GM18858 (cell line): Measurements from ENCODE around the gene C1QTNF1.
"Not testable (repeated sequence)": the region's sequence is repeated elsewhere in the genome, so short reads cannot be mapped to it uniquely, and the experiment has no call there.

Experiments used
- ATAC-seq: cut with Tn5 transposase; IDR thresholded peaks from one replicate; pipeline ENCODE4 v1.9.1; 2021; ENCODE audit not compliant: unreplicated experiment

C1QTNF1 gene

DNA sequence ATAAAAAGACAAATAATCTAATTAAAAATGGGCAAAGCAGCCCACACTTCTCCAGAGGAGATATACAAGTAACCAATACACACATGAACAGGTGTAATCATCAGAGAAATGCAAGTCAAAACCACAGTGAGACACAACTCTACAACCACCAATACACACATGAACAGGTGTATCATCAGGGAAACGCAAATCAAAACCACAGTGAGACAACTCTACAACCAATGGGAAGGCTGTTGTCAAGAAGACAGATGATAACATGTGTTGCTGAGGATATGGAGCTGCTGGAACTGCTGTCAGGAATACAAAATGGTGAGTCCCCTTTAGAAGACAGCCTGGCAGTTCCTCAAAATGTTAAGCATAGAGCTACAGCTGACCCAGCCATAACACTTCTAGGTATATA lies 28.2 kb downstream of the C1QTNF1 start:
- no peak for ATAC-seq

DNA sequence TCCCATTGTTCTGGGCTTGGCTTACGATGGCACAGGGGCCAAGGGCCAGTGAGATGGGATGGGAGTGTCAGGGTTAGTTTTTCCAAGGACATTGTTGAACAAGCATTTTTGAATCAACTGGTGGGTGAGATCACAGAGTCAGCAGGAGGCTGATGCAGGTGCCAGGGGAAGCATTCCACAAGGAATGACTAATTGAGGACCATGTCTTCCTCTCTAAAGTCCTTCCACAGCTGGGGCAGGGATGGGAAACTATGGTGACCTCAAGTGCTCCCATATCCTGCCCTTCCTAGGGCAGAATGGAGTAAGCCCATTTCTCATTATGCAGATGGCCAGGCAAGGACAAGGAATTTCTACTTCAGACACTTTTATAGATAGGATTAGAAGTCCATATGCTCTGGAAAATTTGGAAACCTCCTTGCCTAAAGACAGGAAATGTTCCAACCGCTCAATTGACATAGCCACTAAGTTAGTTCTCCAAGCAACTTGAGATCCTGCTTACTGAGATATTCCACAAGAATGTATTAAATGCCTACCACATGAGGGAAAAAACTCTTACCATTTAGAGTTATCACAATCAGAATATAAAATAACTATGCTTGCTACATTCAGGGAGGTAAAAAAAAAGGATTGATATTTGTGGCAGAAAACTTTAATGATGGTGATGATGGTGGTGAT lies 29.4 kb downstream of the C1QTNF1 start:
- no peak for ATAC-seq

DNA sequence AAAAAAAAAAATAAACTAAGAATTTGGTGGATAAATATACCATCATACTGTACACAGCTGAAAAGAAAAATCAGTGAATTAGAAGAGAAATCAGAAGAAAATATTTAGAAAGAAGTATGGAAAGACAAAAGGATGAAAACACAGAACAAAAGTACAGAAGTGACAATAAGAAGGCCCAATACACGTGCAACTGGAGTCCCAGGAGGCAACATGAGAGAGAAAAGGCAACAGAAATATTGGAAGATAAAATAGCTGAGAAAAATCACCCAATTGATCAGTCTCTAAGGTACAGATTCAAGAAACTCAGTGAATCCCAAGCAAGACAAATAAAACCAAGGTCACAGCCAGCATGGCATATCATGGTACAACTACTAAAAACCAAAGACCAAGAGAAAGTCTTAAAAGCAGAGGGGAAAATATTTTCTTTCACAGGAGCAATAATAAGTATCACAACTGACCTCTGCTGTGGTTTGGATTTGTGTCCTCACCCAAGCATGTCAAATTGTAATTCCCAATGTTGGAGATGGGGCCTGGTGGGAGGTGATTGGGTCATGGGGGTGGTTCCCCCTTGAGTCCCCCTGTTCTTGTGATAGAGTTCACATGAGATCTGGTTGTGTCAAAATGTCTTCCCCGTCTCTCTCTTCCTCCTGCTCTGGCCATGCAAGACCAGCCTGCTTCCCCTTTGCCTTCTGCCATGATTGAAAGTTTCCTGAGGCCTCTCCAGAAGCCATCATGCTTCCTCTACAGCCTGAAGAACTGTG lies 30.4 kb downstream of the C1QTNF1 start:
- no peak for ATAC-seq

DNA sequence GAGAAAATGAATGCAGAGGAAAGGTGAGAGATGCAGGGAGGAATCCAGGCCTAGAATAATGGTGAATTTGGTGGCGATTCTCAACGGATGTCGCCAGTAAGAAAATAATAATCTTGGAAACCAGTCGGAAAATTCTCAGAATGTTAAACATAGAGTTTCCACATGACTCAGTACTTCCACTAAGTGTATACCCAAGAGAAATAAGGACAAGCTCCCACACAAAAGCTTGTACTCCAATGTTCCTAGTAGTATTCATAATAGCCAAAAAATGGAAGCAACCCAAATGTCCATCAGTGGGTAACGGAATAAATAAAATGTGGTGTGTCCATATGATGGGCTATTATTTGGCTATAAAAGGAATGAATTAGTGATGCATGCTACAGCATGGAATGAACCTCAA lies 31.2 kb downstream of the C1QTNF1 start:
- ATAC-seq, result no peak

DNA sequence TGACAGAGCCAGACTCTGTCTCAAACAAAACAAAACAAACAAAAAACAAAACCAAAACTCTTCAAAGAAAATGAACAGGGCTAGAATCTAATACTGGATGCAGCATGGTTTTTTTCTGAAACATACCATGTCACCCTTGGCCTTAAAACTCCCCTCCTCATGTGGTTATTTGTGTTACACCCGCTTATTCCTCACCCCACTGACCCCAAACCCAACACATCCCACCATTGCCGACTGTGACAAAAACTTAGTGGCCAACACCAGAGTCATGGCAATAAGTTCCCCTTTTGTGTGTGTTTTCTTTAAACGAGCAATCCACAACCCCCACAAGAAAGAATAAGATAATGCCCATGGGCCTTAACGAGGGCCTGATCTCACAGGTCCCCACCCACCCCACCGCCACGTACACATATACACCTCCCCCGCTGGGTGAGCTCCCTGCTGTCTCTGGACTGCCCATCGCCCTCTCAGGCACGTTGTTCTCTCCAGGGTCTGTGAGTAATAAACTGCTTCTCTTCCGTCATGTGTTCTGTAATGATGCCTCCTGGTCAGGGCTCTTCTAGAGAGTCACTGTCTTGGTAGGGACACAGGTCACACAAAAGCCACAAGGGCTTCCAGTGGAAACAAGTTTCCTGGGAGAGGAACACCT lies 33.9 kb downstream of the C1QTNF1 start:
- ATAC-seq, result no peak

DNA sequence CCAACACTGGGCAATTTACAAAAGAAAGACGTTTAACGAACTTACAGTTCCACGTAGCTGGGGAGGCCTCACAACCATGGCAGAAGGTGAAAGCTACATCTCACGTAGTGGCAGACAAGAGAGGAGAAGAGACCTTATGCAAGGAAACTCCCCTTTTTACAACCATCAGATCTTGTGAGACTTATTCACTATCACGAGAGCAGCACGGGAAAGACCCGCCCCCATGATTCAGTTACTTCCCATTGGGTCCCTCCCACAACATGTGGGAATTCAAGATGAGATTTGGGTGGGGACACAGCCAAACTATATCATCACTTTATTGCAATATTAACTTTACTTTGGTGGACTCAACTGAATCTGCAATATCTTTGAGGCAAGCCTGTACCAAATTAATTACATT lies 38.7 kb downstream of the C1QTNF1 start:
- no peak for ATAC-seq

DNA sequence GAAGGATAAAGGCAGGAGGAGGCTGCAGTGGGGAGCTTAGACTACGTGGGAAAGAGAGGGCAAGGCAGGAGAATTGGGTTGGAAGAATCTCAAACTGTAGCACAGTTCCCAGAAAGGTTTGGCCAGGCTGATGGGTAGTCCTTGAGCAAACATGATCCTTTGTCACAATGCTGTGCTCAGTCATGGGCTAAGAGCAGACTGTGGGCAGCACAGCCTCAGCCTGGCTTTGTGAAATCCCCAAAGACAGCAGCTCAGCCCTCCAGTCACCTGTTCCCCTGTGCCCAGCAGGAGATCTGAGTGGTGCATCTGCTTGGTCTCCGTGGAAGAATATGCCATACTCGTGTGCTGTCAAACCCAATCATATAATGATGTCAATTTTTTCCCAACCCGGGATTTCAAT lies 40.1 kb downstream of the C1QTNF1 start:
- ATAC-seq, result no peak

DNA sequence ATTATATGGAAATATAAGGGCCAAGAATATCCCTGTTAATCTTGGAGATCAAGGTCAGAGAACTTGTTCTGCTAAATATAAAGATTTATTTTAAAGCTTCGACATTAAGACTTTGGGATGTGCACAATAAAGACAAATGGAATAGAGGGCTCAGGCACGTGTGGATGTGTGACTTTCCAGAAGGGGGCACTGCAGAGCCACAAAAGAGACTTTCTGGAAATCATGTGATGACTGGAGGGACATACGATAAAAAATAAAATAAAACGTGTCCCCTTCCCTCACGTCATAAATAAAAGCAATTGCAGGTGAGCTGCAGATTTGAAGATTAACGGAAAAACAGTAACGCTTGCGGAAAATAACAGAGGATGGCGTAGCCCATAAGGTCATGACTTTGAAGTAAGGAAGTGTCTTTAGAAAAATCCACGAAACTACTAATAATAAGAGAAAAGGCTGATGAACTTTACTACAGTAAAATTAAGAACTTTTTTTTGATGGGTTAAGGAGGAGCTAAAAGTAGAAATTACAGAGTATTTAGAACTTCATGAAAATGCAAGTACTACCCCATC lies 41.2 kb downstream of the C1QTNF1 start:
- ATAC-seq, result no peak

DNA sequence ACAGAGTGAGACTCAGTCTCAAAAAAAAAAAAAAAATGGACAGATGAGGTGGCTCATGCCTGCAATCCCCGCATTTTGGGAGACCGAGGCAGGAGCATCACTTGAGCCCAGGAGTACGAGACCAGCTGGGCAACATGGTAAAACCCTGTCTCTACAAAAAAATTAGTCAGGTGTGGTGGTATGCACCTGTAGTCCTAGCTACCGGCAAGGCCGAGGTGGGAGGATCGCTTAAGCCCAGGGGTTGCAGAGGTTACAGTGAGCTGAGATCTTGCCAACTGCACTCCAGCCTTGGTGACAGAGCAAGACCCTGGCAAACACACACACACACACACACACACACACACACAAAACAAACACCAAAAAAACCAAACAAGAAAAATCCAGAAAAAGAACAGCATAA lies 43.0 kb downstream of the C1QTNF1 start:
- no peak for ATAC-seq

DNA sequence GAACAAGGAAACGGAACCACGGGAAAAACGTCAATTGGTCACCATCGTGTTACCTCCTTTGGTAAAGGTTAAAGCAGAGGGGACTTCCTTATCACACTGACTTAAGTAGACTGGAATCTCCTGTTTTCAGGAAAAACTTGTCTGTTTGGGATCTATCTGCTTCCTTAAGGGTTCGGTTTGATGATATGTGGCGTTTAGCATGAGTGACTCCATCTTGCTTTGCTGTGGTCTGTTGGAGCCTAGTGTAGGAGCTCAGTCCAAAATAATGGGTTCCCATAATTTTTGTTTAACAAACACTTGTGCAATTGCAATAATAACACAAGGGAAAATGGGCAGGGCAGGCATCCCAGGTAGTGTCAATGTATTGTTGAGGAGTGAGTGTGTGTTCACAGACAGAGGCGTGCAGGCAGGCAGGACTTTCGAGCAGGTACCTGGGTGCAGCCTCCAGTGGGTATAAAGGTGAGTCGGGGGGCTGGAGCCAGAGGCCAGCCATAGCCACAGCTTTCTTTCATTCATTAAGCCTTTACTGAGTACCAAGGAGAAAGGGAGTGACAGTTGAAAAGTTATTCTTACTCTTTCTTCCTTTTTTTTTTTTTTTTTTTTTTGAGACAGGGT lies 46.4 kb downstream of the C1QTNF1 start:
- no peak for ATAC-seq

DNA sequence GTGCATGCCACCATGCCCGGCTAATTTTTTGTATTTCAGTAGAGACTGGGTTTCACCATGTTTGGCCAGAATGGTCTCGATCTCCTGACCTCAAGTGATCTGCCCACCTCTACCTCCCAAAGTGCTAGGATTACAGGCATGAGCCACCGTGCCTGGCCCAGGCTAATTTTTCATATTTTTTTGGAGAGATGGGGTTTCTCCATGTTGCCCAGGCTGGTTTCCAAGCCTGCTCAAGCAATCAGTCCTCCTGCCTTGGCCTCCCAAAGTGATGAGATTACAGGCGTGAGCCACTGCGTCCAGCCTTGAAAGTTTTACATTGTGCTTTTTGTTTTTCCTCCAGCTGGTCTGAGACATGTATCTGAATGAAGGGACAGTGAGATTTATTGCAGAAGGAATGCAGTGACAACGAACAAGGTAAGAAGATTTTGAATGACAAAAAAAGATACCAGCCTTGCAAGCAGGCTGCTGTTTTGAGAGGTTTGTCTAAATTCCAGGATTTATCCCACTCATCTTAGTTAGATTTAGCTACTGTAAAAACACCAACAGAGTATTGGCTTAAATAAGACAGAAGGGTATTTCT lies 47.3 kb downstream of the C1QTNF1 start:
- ATAC-seq, result no peak

DNA sequence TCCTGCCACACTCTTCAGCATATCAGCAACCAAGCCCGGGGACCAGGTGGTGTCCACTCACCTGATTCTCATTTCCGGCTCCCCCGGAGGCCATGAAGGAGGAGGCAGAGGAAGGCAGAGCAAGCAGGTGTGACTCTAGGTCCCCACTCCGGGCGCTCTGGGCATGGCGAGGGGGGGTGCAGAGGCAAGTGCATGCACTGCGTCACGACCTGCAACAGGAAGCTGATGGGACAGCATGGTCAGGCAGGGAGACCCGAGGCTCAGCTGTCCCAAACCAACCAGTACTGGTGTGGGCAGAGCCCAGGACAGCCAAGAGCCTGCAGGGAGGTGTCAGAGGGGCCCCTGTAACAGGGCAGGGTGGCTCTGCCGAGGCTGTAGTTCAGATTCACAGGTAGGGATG lies 48.6 kb downstream of the C1QTNF1 start:
- ATAC-seq, result no peak

DNA sequence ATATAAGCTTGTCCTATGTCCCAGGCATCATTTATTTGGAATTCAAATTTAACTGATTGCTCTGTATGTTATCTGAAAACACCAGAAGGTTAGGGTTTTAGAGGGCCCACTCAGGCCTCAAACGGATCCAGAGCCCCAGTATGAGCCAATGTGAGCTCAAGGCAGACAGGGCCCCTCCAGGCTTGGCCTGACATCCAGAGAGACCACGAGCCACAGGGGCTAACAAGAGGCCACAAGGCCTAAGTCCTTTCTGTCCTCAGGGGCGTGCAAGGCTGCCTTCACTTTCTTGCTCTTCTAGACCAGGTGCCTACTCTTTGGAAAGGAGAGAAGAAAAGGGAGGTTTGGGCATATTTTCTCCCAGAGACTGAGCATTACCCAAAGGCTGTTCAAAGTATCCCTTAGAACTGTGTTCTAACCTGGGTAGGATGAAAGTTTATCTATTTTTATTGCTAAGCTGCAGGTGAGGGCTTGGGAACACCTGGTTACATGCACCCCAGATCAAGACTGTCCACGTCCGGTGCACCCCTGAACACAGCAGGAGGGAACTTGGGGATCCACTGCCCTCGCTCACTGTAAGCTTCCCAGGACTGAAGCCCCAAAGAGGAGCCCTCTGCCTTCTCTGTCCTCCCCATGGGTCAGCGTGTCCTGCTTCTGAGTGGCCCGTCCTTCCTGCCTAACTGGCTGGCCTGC lies 49.2 kb downstream of the C1QTNF1 start:
- ATAC-seq, result no peak

DNA sequence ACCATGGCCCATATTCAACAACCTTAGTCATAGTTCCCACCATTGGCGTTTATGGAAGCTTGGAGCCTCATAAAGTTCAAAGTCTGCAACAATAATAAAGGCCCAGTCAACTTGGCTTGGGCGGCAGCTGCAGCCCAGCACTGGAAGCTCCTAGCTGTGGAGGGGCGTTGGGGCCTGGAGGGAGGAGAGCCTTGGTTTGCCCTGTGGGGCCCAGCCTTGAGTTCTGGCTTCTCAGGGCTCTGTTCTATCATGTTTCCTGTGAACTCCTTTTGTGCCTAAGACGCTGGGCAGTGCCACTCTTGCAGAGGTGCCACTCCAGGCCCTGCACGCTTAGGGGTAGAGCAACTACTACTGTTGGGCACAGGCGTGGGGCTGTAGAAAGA lies 49.7 kb downstream of the C1QTNF1 start:
- no peak for ATAC-seq

DNA sequence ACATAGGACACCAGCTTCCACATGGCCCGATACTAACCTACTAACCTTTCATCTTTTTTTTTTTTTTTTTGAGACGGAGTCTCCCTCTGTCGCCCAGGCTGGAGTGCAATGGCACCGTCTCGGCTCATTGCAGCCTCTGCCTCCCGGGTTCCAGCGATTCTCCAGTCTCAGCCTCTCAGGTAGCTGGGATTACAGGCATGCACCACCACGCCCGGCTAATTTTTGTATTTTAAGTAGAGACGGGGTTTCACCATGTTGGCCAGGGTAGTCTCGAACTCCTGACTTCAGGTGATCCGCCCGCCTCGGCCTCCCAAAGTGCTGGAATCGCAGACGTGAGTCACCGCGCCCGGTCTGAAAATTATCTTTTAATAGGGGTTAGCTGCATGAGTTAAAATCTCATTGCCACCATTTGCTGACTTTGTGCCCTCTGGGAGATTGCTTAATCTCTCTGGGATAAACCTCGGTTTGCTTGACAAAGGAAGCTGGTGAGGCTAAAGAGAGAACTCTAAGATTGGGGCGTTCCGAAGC lies 50.2 kb downstream of the C1QTNF1 start:
- ATAC-seq, result not testable (repeated sequence)

DNA sequence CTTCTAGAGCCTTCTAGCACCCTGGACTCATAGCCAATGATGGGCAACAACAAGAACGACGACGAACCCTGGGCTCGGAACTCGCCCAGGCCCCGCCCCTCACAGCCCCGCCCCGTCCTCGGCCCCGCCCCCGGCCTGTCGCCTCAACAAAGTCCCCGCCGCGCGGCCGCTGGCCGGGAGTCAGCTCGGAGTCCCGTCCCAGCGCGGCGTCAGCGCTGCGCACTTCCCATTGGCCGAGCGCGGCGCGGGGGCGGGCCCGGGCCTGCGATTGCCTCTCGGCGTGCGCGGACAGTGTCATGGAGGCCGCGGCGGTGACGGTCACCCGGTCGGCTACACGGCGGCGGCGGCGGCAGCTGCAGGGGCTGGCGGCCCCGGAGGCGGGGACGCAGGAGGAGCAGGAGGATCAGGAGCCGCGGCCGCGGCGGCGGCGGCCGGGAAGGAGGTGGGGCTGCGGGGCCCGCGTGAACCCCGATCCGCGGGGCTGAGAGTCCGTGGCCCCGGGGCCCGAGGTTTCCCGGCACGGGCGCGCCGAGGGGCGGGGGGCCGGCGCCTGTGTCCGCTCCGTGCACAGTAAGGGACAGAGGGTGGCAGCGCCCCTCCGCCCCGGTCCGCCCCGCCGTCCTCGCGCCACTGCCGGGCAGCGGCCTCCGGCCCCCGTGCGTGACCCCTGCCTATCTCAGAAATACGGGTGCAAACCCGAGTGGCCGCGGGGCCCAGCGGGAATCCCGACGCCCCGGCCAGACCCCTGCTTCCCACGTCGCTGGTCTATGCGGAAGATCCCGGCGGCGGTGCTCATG lies 50.9 kb downstream of the C1QTNF1 start, which contains the start of gene ENGASE:
Gene ENGASE, plus strand, starts transcription at position 176 of the 797 bp plus-strand sequence. Its CDS starts 121 bp downstream, at position 297.
- peak; percentile 63 for ATAC-seq

DNA sequence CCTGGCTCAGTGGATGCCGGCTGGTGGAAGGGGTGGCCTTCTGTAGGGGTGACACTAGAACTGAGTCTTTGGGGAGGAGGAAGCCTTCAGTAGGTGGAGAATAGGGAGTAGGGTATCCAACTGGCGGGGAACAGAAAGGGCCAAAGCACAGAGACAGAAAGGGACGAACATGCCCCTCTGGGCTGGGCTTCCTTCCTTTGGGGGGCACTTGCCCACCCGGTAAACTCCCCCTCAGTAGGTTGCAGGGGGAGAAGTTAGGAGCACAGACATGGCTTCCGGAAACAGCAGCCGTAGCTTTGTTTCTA lies 51.4 kb downstream of the C1QTNF1 start:
- no peak for ATAC-seq

DNA sequence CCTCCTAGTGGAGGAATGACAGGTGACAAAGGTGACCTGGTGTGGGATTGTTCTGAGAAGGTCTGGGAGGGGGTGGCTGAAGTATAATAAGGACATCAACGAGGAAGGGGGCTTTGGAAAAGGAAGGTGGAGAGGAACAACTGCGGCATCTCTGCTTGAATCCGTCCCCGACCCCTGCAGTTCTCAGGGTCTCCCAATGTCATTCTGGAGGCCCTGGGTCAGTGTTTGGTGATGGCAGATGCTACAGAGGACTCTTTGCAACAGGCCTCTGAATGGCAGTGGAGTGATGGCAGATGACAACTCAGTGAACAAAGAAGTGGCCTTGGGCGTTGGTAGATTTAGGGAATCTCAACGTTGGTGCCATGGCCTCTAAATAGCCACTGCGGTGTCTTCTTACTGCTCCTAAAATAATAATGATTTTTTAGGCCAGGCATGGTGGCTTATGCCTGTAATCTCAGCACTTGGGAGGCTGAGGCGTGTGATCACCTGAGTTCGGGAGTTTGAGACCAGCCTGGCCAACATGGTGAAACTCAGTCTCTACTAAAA lies 52.0 kb downstream of the C1QTNF1 start:
- ATAC-seq, result no peak

DNA sequence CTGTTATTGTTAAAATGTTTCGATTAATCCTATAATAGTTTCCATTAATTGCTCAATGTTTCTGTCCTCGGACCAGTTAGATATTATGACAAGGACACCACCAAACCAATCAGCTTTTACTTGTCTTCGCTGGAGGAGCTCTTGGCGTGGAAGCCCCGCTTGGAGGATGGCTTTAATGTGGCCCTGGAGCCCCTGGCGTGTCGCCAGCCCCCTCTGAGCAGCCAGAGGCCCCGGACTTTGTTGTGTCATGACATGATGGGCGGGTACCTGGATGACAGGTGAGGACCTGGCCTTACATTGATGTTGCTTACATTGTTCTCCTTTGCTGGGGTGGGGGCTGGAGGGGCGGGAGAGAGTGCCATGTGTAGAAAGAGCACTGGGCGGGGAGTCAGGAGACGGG lies 53.6 kb downstream of the C1QTNF1 start:
- ATAC-seq, result no peak
